HG03520 (cell line): ENCODE results near the gene PLA2G7.
"Not testable (repeated sequence)": the region's sequence is repeated elsewhere in the genome, so short reads cannot be mapped to it uniquely, and the experiment has no call there.

ENCODE experiments used
- ATAC-seq: cut with Tn5 transposase; IDR thresholded peaks from one replicate; pipeline ENCODE4 v1.9.1; 2021; ENCODE audit warnings: mild to moderate bottlenecking, moderate library complexity; ENCODE audit not compliant: unreplicated experiment

PLA2G7 gene

GRCh38 chr6:46734867-46735719, at the start of gene PLA2G7:
TSS of gene PLA2G7 (minus strand) at chr6:46735375. CDS start at chr6:46722891, 12,484 bp downstream.
- ATAC-seq, result no peak

DNA sequence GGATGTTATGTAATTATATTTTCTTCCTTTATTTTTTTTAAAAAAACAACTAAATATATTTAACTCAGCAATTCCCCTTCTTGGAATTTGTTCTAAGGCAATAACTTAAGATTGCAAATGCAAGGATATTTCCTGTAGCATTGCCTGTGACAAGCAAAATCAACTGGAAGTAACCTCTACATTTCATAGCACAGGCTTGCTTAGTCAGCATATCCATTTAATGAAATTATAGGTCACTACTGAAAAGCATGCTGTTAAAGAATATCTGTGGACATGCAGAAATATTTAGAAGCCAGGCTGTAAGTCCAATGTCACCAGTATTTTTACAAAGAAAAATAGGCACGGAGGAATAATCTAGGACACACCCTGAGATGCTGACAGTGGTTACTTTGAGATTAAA, 49.4 kb upstream of the PLA2G7 start:
- ATAC-seq, result no peak

GRCh38 chr6:46781478-46782378, 46.6 kb upstream of the PLA2G7 start:
- no peak for ATAC-seq

GRCh38 chr6:46777476-46778346, 42.5 kb upstream of the PLA2G7 start:
- ATAC-seq, result no peak

DNA sequence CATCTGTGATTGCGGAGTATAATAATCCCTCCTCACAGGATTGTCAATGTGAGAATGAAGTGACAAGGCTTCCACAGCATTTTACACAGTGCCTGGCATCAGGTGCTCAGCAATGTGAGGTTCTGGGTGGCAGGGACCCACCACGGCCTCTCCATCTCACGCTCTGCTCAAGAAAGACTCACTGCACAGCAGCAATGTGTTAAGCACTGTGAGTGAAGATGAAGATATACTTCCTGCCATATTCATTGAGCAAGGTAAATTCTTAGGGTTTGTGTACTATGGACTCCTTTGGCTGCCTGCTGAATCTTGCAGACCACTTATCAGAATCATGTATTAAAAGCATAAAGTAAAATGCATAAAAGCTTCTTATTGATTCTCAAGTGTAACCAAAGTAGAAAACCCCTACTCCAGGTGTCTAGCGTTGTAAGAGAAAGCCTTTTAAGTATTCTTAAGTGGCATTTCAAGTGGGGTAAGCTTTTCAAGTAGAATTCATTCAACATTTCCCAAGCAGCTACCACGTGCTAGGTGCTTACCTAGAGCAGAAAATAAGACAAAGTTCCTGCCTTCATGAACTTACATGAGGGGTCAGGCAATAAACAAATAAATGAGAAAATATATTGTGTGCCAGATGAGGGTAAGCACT, 41.0 kb upstream of the PLA2G7 start:
- ATAC-seq, result no peak

DNA sequence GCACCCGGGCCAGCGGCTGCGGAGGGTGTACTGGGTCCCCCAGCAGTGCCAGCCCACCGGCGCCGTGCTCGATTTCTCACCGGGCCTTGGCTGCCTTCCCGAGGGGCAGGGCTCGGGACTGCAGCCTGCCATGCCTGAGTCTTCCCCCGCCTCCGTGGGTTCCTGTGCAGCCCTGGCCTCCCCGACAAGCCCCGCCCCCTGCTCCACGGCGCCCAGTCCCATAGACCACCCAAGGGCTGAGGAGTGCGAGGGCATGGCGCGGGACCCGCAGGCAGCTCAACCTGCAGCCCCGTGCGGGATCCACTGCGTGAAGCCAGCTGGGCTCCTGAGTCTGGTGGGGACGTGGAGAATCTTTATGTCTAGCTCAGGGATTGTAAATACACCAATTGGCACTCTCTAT, 39.6 kb upstream of the PLA2G7 start:
- ATAC-seq, result not testable (repeated sequence)

GRCh38 chr6:46773201-46773855, 38.2 kb upstream of the PLA2G7 start:
- ATAC-seq, result no peak

DNA sequence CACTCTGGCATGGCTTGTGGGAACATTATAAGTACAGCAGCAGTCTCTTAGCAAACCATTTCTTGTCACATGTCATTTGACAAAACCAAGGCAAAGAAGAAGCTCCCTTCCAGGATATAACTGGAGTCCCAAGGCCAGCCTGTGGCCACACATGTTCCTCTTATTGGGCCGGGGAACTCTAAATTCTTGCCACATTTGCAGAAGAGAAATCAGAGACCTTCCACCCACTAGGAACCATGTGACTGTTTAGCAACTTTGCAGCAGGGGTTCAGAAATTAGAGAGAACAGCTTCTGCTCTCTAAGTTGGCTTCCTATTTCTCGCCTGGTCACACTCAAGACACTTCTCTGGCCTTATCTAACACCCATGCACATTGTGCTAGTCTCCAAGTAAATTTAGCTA, 37.6 kb upstream of the PLA2G7 start:
- peak; percentile 48 for ATAC-seq

GRCh38 chr6:46772016-46772415, 36.8 kb upstream of the PLA2G7 start:
- no peak for ATAC-seq

DNA sequence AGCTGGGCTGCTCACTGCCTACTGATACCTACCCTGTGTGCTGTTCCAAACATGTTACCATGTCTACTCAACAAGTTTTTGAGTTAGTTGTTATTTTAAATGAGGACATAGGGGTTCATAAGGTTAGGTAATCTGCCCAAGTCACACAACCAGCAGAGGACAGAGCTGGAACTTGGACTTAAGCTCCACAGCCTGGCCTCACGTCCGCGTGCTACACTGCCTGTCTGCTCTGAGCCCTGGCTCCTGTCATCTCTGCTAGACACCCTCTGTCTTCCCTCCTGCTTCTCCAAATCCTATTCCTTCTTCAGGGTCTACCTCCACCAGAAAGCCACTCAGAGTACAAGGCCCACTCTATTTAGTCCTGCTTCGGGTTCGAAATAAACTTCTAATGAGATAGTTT, 29.8 kb upstream of the PLA2G7 start:
- no peak for ATAC-seq

GRCh38 chr6:46764280-46764679, 29.1 kb upstream of the PLA2G7 start:
- not testable (repeated sequence) for ATAC-seq

- no peak for ATAC-seq
These were observed 28.3 kb upstream of the PLA2G7 start for GRCh38 chr6:46763466-46763865.

GRCh38 chr6:46760925-46761324, 25.8 kb upstream of the PLA2G7 start:
- ATAC-seq, result no peak

DNA sequence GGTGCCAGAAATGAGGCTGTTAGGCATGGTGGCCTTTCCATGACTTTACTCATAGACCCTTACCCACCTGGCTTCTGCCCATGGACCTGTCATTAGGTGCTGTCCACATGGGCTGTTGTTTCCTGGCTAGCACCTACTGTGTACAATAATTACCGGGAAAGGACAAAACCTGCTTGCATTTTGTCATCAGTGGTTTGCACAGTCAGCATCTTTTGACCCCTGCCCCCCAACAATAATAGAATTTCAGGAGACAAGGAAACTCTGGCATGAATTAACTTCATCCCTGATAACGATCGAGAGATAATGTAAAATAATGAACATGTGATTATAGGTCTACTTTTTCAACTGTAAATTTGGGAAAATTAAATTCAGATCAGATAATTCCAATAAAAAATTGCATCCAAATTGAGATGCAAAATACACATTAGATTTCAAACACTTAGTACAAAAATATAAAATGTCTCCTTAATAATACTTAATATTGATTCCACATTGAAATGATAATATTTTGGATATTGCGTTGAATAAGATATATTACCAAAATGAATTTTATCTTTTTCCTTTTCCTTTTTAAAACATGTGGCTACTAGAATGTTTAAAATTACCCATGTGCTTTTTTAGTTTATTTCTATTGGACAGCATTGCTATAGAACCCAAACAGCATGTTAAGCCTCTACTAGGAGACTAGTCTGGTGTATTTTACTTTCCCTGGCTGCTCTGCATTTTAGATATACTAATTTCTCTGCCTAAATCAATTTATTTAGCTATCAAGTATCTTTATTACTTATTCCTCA, 24.0 kb upstream of the PLA2G7 start:
- ATAC-seq, result no peak

DNA sequence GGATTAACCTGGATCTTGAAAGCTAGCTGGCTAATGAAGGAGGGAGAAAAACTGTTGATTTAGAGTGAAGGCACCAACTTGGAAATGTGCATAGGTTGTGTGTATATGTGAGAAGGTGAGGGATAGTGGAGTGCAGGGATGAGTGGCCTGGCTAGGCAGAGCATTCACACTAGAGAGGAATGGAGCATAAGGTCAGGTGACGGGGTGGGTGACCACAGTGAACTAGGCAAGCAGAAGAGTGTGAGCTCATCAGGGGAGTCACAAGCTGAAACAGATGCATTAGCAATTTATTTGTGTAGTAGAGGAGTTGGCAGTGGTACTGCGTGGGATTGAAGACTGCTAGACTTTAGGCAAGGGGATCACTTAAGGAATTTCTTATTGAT, 22.0 kb upstream of the PLA2G7 start:
- ATAC-seq, result no peak

DNA sequence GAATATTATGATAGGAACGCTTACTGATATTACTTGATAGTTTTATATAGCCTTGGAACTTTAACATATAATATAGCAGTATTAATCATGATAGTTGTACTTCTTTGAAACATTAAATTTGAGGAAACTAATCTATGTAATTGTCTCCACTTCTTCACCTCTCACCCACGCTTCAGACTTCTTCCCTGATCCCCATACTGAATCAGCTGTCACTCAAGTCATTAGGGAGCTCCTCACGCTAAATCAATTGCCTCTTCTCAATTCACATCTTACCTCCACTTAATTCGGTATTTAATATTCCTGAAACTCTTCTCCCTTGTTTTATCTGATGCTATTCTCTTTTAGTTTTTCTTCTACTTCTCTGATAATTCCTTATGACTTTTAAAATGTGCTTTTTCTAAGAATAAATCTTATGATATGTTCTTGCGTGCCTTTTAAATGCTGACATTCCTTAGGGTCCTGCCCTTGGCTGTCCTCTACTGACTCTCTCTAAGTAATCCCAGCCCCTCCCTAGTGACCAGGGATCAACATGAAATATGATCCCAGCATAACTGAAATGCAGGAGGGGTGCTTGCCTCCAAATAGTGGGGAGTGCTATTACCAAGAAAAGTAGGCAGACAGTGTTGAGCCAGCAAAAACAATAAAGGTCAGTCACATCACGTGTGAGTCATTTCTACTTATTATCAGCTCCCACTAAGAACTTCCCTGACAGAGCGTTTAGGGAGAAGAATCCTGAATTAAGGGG, 21.5 kb upstream of the PLA2G7 start:
- no peak for ATAC-seq

DNA sequence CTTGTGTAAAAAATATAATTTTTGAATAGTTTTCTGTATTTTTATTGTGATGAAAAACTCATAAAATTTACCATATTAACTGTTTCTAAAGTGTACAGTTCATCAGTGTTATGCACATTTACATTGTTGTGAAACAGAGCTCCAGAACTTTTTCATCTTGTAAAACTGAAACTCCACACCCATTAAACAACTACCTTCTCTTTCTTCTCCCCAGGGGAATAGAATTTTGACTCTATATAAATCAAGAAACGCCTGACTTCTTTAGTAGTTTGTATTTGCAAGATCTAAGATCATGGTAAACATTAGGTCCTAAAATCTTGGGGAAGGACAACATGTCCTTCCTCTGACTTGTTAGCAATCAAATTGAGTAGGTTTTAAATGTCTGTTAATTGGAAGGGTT, 20.7 kb upstream of the PLA2G7 start:
- ATAC-seq, result no peak

GRCh38 chr6:46751658-46752057, 16.5 kb upstream of the PLA2G7 start:
- ATAC-seq, result no peak
